ENCODE data around the gene RNASEL. TPM values are rescaled to one million over a fixed set of nuclear protein-coding genes. Genes with fewer than 3 reads are reported as not detected.

RNASEL gene
- total and polyA plus RNA-seq, 2 donors (not counting 3 experiments of a cell fraction or from before 2014, with no cell fraction given), result 0.59 to 1.9 TPM

- Histone ChIP-seq H3K9ac (replicated peaks; ENCODE audit: extremely low read depth, insufficient read depth, low read length) (no peak overlapping the region), H3K36me3 (ENCODE audit: control insufficient read depth in 2 of 2, extremely low read depth in 1 of 2, insufficient read depth in 2 of 2, low read length in 2 of 2) (no peaks in the 10 kb centered on the region), H3K27ac (ENCODE audit: insufficient read depth, low read depth, low read length) (no peak overlapping the region), H3K9me3 (replicated peaks; ENCODE audit: control insufficient read depth, insufficient read depth, low read length) (no peaks in the 10 kb centered on the region), H3K4me2 (ENCODE audit: insufficient read depth, low read length) (no peak overlapping the region), H3K79me2 (ENCODE audit: control insufficient read depth, insufficient read depth, low read length) (no peaks in the 10 kb centered on the region), H3K4me1 (ENCODE audit: control insufficient read depth, extremely low read depth, insufficient read depth, low read length) (no peaks in the 10 kb centered on the region), H3K4me3 (replicated peaks in 1 of 3; ENCODE audit: insufficient read depth in 1 of 3, low read depth in 1 of 3, low read length in 3 of 3) (no peak overlapping the region), H2AFZ (ENCODE audit: low read depth, low read length) (no peak overlapping the region), H3K9me1 (replicated peaks; ENCODE audit: control insufficient read depth, extremely low read depth, insufficient read depth, low read length) (no peaks in the 10 kb centered on the region), H3K27me3 (ENCODE audit: control insufficient read depth in 2 of 2, insufficient read depth in 2 of 2, low read length in 2 of 2) (no peaks in the 10 kb centered on the region), H4K20me1 (replicated peaks; ENCODE audit: control insufficient read depth, extremely low read depth, insufficient read depth, low read length) (no peaks in the 10 kb centered on the region)
- intact Hi-C loops (cut with micrococcal nuclease) (no loop called here), dilution Hi-C loops (cut with MboI; ENCODE audit: extremely low pct_ligation_motif_present, low sequenced_read_pairs) (no loop called here)
- no TSS peak for BruUV-seq (replicated peaks)
- CTCF ChIA-PET, result no interaction called here
- FAIRE-seq (no peak), DNase-seq (ENCODE audit: low read depth, low spot score) (no peak)
- TF ChIP-seq CTCF (IDR thresholded peaks at IDR 0.05; ENCODE audit: extremely low read depth in 1 of 2, insufficient read depth in 1 of 2, low read depth in 1 of 2, low read length in 2 of 2) (no peak), POLR2AphosphoS5 (IDR thresholded peaks at IDR 0.05; ENCODE audit: insufficient read depth, low read depth, low read length) (no peak), GATA2 (IDR thresholded peaks at IDR 0.05; ENCODE audit: insufficient read depth, insufficient read length, low read depth, low read length) (no peak), EZH2 (IDR thresholded peaks at IDR 0.05; ENCODE audit: borderline replicate concordance, low read depth, low read length, severe bottlenecking) (no peak), FOS (IDR thresholded peaks at IDR 0.05; ENCODE audit: borderline replicate concordance, insufficient read depth, low read length) (no peak), POLR2A (IDR thresholded peaks at IDR 0.05; ENCODE audit: low read depth, low read length) (no peak), MYC (IDR thresholded peaks at IDR 0.05; ENCODE audit: low read depth, low read length) (no peak), JUN (IDR thresholded peaks at IDR 0.05; ENCODE audit: borderline replicate concordance, insufficient read depth, insufficient read length, low read depth) (no peak)
- TF ChIP-seq, protein P1, sequence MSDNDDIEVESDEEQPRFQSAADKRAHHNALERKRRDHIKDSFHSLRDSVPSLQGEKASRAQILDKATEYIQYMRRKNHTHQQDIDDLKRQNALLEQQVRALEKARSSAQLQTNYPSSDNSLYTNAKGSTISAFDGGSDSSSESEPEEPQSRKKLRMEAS (IDR thresholded peaks at IDR 0.05; ENCODE audit: insufficient read depth, insufficient read length), result no peak
- POLR2A ChIA-PET, result no interaction called here
These were observed 39.7 kb downstream of the RNASEL start for GRCh38 chr1:182549346-182549745.
